HEK293 (cell line): ENCODE data around the gene KRT71.

Source experiments
- KLF9 ChIP-seq: fragments of 450-650 bp; formaldehyde crosslinking; IDR thresholded peaks from 2 replicates; pipeline ENCODE4 v1.5.1; 2016; ENCODE audit warnings: missing biosample characterization, missing genetic modification characterization, low read depth
- ZBTB11 ChIP-seq: fragments of 450-650 bp; formaldehyde crosslinking; conservative IDR thresholded peaks from 2 replicates; pipeline ENCODE4 v1.5.1; 2016; ENCODE audit warnings: low read depth, missing biosample characterization, missing genetic modification characterization
- ZNF621 ChIP-seq: fragments of 450-650 bp; formaldehyde crosslinking; IDR thresholded peaks from 2 replicates; pipeline ENCODE4 v1.5.1; 2017; ENCODE audit warnings: missing biosample characterization, missing genetic modification characterization

GRCh38 chr12:52581066-52581465 is 28.1 kb upstream of the KRT71 start:
- TF ChIP-seq ZBTB11: no peak
- no peak for TF ChIP-seq KLF9 (tag by site-specific recombination)
- no peak for TF ChIP-seq ZNF621 (tag by site-specific recombination)
